ENCODE data around the gene RSPH1.

The RSPH1 gene

GRCh38 chr21:42534421-42535378 lies 38.7 kb upstream of the RSPH1 start:
- Histone ChIP-seq H3K4me1 (ENCODE audit: control insufficient read depth in 1 of 2, insufficient read depth in 2 of 2, low read length in 2 of 2) (no peaks in the 10 kb centered on the region), H4K12ac (ENCODE audit: low read depth, low read length) (no peak overlapping the region), H3K36me3 (ENCODE audit: control insufficient read depth in 1 of 2, insufficient read depth in 2 of 2, low read length in 2 of 2) (peaks cover 16 to 34% of the 10 kb centered on the region in 2 experiments), H3K18ac (ENCODE audit: low read length) (no peak overlapping the region), H2AFZ (ENCODE audit: insufficient read depth, low read length, poor library complexity) (no peak overlapping the region), H4K91ac (ENCODE audit: low read depth, low read length) (no peak overlapping the region), H3K79me1 (ENCODE audit: low read length) (no peaks in the 10 kb centered on the region), H3K4ac (ENCODE audit: low read depth, low read length) (no peak overlapping the region), H2BK120ac (ENCODE audit: insufficient read depth, low read length, poor library complexity) (no peak overlapping the region), H3K14ac (ENCODE audit: low read length) (no peak overlapping the region), H2AK5ac (ENCODE audit: low read length) (no peak overlapping the region), H3K9ac (ENCODE audit: low read length) (no peak overlapping the region), H3K27me3 (ENCODE audit: insufficient read depth, low read length) (no peaks in the 10 kb centered on the region), H4K8ac (ENCODE audit: low read depth, low read length) (no peak overlapping the region), H3K27ac (ENCODE audit: low read depth, low read length) (no peak overlapping the region), H3K9me3 (ENCODE audit: insufficient read depth, low read depth, low read length) (no peaks in the 10 kb centered on the region), H3K23ac (ENCODE audit: low read length) (no peak overlapping the region), H2BK12ac (ENCODE audit: low read length) (no peak overlapping the region), H3K79me2 (ENCODE audit: control insufficient read depth, insufficient read depth, low read length, poor library complexity) (no peaks in the 10 kb centered on the region), H2BK5ac (ENCODE audit: low read depth, low read length, poor library complexity) (no peak overlapping the region), H3K4me3 (ENCODE audit: low read depth, low read length) (no peak overlapping the region), H3K4me2 (ENCODE audit: low read length) (no peak overlapping the region)
- no CpG with 5 or more reads among the region's 28 CpGs for WGBS (ENCODE audit: extremely low coverage, insufficient coverage, insufficient read length)
- no peak for DNase-seq

GRCh38 chr21:42533963-42534355 lies 37.9 kb upstream of the RSPH1 start:
- no peaks in the 10 kb centered on the region for H3K4me1 ChIP-seq (ENCODE audit: control insufficient read depth in 1 of 2, insufficient read depth in 2 of 2, low read length in 2 of 2)
- no peaks in the 10 kb centered on the region for H3K79me2 ChIP-seq (ENCODE audit: control insufficient read depth, insufficient read depth, low read length, poor library complexity)
- no peaks in the 10 kb centered on the region for H3K27me3 ChIP-seq (ENCODE audit: insufficient read depth, low read length)
- no peak overlapping the region for H3K4me2 ChIP-seq (ENCODE audit: low read length)
- H3K36me3 ChIP-seq (ENCODE audit: control insufficient read depth in 1 of 2, insufficient read depth in 2 of 2, low read length in 2 of 2): peaks cover 16 to 34% of the 10 kb centered on the region in 2 experiments
- no peak for DNase-seq
- H3K23ac ChIP-seq (ENCODE audit: low read length): no peak overlapping the region
- H4K8ac ChIP-seq (ENCODE audit: low read depth, low read length): no peak overlapping the region
- no peak overlapping the region for H2AFZ ChIP-seq (ENCODE audit: insufficient read depth, low read length, poor library complexity)
- no peaks in the 10 kb centered on the region for H3K9me3 ChIP-seq (ENCODE audit: insufficient read depth, low read depth, low read length)
- no peak overlapping the region for H4K91ac ChIP-seq (ENCODE audit: low read depth, low read length)
- no peaks in the 10 kb centered on the region for H3K79me1 ChIP-seq (ENCODE audit: low read length)
- no CpG with 5 or more reads among the region's 4 CpGs for WGBS (ENCODE audit: extremely low coverage, insufficient coverage, insufficient read length)
- H3K18ac ChIP-seq (ENCODE audit: low read length): no peak overlapping the region
- H2BK12ac ChIP-seq (ENCODE audit: low read length): no peak overlapping the region
- H4K12ac ChIP-seq (ENCODE audit: low read depth, low read length): no peak overlapping the region
- H3K27ac ChIP-seq (ENCODE audit: low read depth, low read length): no peak overlapping the region
- H2BK5ac ChIP-seq (ENCODE audit: low read depth, low read length, poor library complexity): no peak overlapping the region
- no peak overlapping the region for H3K14ac ChIP-seq (ENCODE audit: low read length)
- H3K9ac ChIP-seq (ENCODE audit: low read length): no peak overlapping the region
- H2BK120ac ChIP-seq (ENCODE audit: insufficient read depth, low read length, poor library complexity): no peak overlapping the region
- H3K4me3 ChIP-seq (ENCODE audit: low read depth, low read length): no peak overlapping the region
- no peak overlapping the region for H2AK5ac ChIP-seq (ENCODE audit: low read length)
- H3K4ac ChIP-seq (ENCODE audit: low read depth, low read length): no peak overlapping the region

- no peak overlapping the region for H2BK12ac ChIP-seq (ENCODE audit: low read length)
- WGBS (ENCODE audit: extremely low coverage, insufficient coverage, insufficient read length): no CpG with 5 or more reads among the region's 13 CpGs
- H3K23ac ChIP-seq (ENCODE audit: low read length): no peak overlapping the region
- no peak overlapping the region for H3K18ac ChIP-seq (ENCODE audit: low read length)
- no peaks in the 10 kb centered on the region for H3K79me1 ChIP-seq (ENCODE audit: low read length)
- H4K91ac ChIP-seq (ENCODE audit: low read depth, low read length): no peak overlapping the region
- no peak overlapping the region for H3K4ac ChIP-seq (ENCODE audit: low read depth, low read length)
- H3K27ac ChIP-seq (ENCODE audit: low read depth, low read length): no peak overlapping the region
- H2AFZ ChIP-seq (ENCODE audit: insufficient read depth, low read length, poor library complexity): no peak overlapping the region
- H3K9ac ChIP-seq (ENCODE audit: low read length): no peak overlapping the region
- no peak overlapping the region for H4K12ac ChIP-seq (ENCODE audit: low read depth, low read length)
- H3K9me3 ChIP-seq (ENCODE audit: insufficient read depth, low read depth, low read length): no peaks in the 10 kb centered on the region
- H2BK120ac ChIP-seq (ENCODE audit: insufficient read depth, low read length, poor library complexity): no peak overlapping the region
- peaks cover 16 to 34% of the 10 kb centered on the region in 2 experiments for H3K36me3 ChIP-seq (ENCODE audit: control insufficient read depth in 1 of 2, insufficient read depth in 2 of 2, low read length in 2 of 2)
- H4K8ac ChIP-seq (ENCODE audit: low read depth, low read length): no peak overlapping the region
- H3K4me3 ChIP-seq (ENCODE audit: low read depth, low read length): no peak overlapping the region
- no peak for DNase-seq
- no peaks in the 10 kb centered on the region for H3K79me2 ChIP-seq (ENCODE audit: control insufficient read depth, insufficient read depth, low read length, poor library complexity)
- no peak overlapping the region for H3K4me2 ChIP-seq (ENCODE audit: low read length)
- H2BK5ac ChIP-seq (ENCODE audit: low read depth, low read length, poor library complexity): no peak overlapping the region
- H3K4me1 ChIP-seq (ENCODE audit: control insufficient read depth in 1 of 2, insufficient read depth in 2 of 2, low read length in 2 of 2): no peaks in the 10 kb centered on the region
- H2AK5ac ChIP-seq (ENCODE audit: low read length): no peak overlapping the region
- no peaks in the 10 kb centered on the region for H3K27me3 ChIP-seq (ENCODE audit: insufficient read depth, low read length)
- no peak overlapping the region for H3K14ac ChIP-seq (ENCODE audit: low read length)
Measured at GRCh38 chr21:42533306-42533962, 37.4 kb upstream of the RSPH1 start.

GRCh38 chr21:42532466-42533181 lies 36.6 kb upstream of the RSPH1 start:
- H3K4me3 ChIP-seq (ENCODE audit: low read depth, low read length): no peak overlapping the region
- H3K4ac ChIP-seq (ENCODE audit: low read depth, low read length): no peak overlapping the region
- H2BK5ac ChIP-seq (ENCODE audit: low read depth, low read length, poor library complexity): no peak overlapping the region
- H3K18ac ChIP-seq (ENCODE audit: low read length): no peak overlapping the region
- no peak overlapping the region for H4K12ac ChIP-seq (ENCODE audit: low read depth, low read length)
- no CpG with 5 or more reads among the region's 18 CpGs for WGBS (ENCODE audit: extremely low coverage, insufficient coverage, insufficient read length)
- no peak overlapping the region for H3K9ac ChIP-seq (ENCODE audit: low read length)
- H4K91ac ChIP-seq (ENCODE audit: low read depth, low read length): no peak overlapping the region
- no peak overlapping the region for H2BK12ac ChIP-seq (ENCODE audit: low read length)
- no peak overlapping the region for H2BK120ac ChIP-seq (ENCODE audit: insufficient read depth, low read length, poor library complexity)
- no peak overlapping the region for H3K27ac ChIP-seq (ENCODE audit: low read depth, low read length)
- peak; percentile 13 to 21 for DNase-seq
- no peak overlapping the region for H2AK5ac ChIP-seq (ENCODE audit: low read length)
- H3K27me3 ChIP-seq (ENCODE audit: insufficient read depth, low read length): no peaks in the 10 kb centered on the region
- H3K9me3 ChIP-seq (ENCODE audit: insufficient read depth, low read depth, low read length): no peaks in the 10 kb centered on the region
- H3K23ac ChIP-seq (ENCODE audit: low read length): no peak overlapping the region
- H3K14ac ChIP-seq (ENCODE audit: low read length): no peak overlapping the region
- no peak overlapping the region for H2AFZ ChIP-seq (ENCODE audit: insufficient read depth, low read length, poor library complexity)
- H3K4me1 ChIP-seq (ENCODE audit: control insufficient read depth in 1 of 2, insufficient read depth in 2 of 2, low read length in 2 of 2): no peaks in the 10 kb centered on the region
- H3K79me2 ChIP-seq (ENCODE audit: control insufficient read depth, insufficient read depth, low read length, poor library complexity): no peaks in the 10 kb centered on the region
- no peak overlapping the region for H3K4me2 ChIP-seq (ENCODE audit: low read length)
- H3K36me3 ChIP-seq (ENCODE audit: control insufficient read depth in 1 of 2, insufficient read depth in 2 of 2, low read length in 2 of 2): peaks cover 18 to 33% of the 10 kb centered on the region in 2 experiments
- H3K79me1 ChIP-seq (ENCODE audit: low read length): no peaks in the 10 kb centered on the region
- no peak overlapping the region for H4K8ac ChIP-seq (ENCODE audit: low read depth, low read length)

Measured in trophoblast cell (in vitro differentiated cells and primary cell).